ENCODE data around the gene FOXK1.
"Not testable (repeated sequence)": the region's sequence is repeated elsewhere in the genome, so short reads cannot be mapped to it uniquely, and the experiment has no call there.

Gene FOXK1

GRCh38 chr7:4683884-4684565 lies 1.9 kb downstream of the FOXK1 start:
- H3K4me3 Mint-ChIP-seq = peak overlapping the region; percentile 90
- DNase-seq = peak; percentile 64
- H3K4me1 Mint-ChIP-seq (ENCODE audit: low read depth) = peaks cover 44% of the 10 kb centered on the region
- peak overlapping the region; percentile 97 for H3K27ac Mint-ChIP-seq
- H3K9me3 Mint-ChIP-seq = peaks cover 2% of the 10 kb centered on the region
- peaks cover 37% of the 10 kb centered on the region for H3K36me3 Mint-ChIP-seq (ENCODE audit: low read depth)
- no peaks in the 10 kb centered on the region for H3K27me3 Mint-ChIP-seq

DNA sequence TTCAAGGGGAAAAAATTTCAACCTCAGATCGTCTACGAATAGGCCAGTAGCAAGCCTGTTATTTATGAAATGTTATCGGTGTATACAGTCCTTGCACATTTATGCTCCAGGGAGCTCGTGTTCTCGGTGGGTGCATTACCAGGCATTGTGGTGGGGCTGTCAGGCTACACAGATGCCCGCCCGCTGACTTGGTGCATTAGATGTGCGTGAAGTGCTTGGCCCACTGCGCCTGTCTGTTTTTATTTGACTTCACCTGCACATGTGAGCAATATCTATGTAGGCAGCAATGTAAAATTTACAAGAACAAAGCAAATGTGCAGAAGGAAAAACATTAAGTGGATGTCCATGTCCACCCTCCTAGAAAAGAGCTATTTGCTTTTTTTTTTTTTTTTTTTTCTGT lies 2.8 kb downstream of the FOXK1 start:
- Mint-ChIP-seq H3K36me3 (ENCODE audit: low read depth) (peaks cover 45% of the 10 kb centered on the region), H3K9me3 (peaks cover 2% of the 10 kb centered on the region), H3K27me3 (no peaks in the 10 kb centered on the region), H3K27ac (peak overlapping the region; percentile 97), H3K4me1 (ENCODE audit: low read depth) (peaks cover 52% of the 10 kb centered on the region), H3K4me3 (peak overlapping the region; percentile 90)
- no peak for DNase-seq

DNA sequence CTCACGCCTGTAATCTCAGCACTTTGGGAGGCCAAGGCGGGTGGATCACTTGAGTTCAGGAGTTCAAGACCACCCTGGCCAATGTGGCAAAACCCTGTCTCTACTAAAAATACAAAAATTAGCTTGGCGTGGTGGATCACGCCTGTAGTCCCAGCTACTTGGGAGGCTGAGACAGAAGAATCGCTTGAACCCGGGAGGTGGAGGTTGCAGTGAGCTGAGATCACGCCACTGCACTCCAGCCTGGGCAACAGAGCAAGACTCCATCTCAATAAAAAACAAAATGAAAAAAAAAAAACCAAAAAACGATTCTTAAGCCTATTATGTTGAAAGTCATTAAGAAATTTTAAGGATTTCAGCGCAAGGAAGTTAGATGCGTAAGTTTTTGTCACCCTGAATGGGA lies 3.6 kb downstream of the FOXK1 start:
- Mint-ChIP-seq H3K4me1 (ENCODE audit: low read depth) (peaks cover 60% of the 10 kb centered on the region), H3K36me3 (ENCODE audit: low read depth) (peaks cover 52% of the 10 kb centered on the region)
- not testable (repeated sequence) for H3K27ac Mint-ChIP-seq, H3K9me3 Mint-ChIP-seq, H3K27me3 Mint-ChIP-seq, H3K4me3 Mint-ChIP-seq, DNase-seq

GRCh38 chr7:4687956-4688355 lies 5.9 kb downstream of the FOXK1 start:
- Mint-ChIP-seq H3K4me3 (no peak overlapping the region), H3K4me1 (ENCODE audit: low read depth) (peaks cover 71% of the 10 kb centered on the region), H3K27ac (no peak overlapping the region), H3K36me3 (ENCODE audit: low read depth) (peaks cover 58% of the 10 kb centered on the region), H3K9me3 (no peaks in the 10 kb centered on the region), H3K27me3 (no peaks in the 10 kb centered on the region)
- no peak for DNase-seq

GRCh38 chr7:4689151-4689550 lies 7.1 kb downstream of the FOXK1 start:
- peaks cover 46% of the 10 kb centered on the region for H3K36me3 Mint-ChIP-seq (ENCODE audit: low read depth)
- H3K4me3 Mint-ChIP-seq = no peak overlapping the region
- H3K27ac Mint-ChIP-seq = no peak overlapping the region
- no peak for DNase-seq
- peaks cover 72% of the 10 kb centered on the region for H3K4me1 Mint-ChIP-seq (ENCODE audit: low read depth)
- no peaks in the 10 kb centered on the region for H3K9me3 Mint-ChIP-seq
- H3K27me3 Mint-ChIP-seq = no peaks in the 10 kb centered on the region

- no peak overlapping the region for H3K4me3 Mint-ChIP-seq
- H3K27me3 Mint-ChIP-seq = no peaks in the 10 kb centered on the region
- H3K9me3 Mint-ChIP-seq = no peaks in the 10 kb centered on the region
- DNase-seq = no peak
- peak overlapping the region; percentile 34 for H3K27ac Mint-ChIP-seq
- H3K4me1 Mint-ChIP-seq (ENCODE audit: low read depth) = peaks cover 72% of the 10 kb centered on the region
- peaks cover 41% of the 10 kb centered on the region for H3K36me3 Mint-ChIP-seq (ENCODE audit: low read depth)
These were observed 7.6 kb downstream of the FOXK1 start for GRCh38 chr7:4689668-4690067.

DNA sequence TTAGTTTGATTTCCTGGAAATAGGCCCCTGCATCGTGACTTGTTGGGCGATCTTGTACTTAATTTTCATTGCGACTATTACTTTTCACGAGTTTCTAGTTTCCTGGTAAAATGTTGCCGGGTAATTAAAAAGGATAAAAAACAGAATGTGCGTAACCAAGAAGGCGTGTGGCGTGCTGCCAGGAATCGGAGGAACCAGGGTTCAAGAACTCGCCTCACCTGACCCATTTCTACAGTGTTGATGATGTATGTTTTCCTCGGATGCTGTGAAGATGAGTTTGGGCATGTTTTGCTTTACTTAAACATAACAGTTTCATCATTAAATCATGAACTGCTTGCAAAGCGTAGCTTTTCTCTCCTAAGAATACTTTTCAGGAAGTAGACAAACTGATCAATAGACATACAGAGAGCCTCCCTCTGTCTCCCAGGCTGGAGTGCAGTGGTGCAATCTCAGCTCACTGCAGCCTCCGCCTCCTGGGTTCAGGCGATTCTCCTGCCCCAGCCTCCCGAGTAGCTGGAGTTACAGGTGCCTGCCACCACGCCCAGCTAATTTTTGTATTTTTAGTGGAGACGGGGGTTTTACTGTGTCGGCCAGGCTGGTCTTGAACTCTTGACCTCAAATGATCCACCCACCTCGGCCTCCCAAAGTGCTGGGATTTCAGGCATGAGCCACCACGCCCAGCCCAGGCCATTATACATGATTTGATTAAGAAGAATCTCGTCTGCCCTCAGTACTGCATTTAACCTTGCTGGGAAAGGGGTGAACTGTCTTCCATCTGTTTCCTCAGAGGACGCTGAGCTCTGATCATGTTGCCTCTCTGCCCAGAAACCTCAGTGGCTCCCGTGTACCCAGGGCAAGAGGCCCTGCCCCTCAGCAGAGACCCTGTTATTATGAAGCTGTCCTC lies 9.1 kb downstream of the FOXK1 start:
- no peak for DNase-seq
- H3K9me3 Mint-ChIP-seq = no peaks in the 10 kb centered on the region
- H3K4me3 Mint-ChIP-seq = no peak overlapping the region
- no peaks in the 10 kb centered on the region for H3K27me3 Mint-ChIP-seq
- peaks cover 71% of the 10 kb centered on the region for H3K4me1 Mint-ChIP-seq (ENCODE audit: low read depth)
- peak overlapping the region; percentile 50 for H3K27ac Mint-ChIP-seq
- peaks cover 43% of the 10 kb centered on the region for H3K36me3 Mint-ChIP-seq (ENCODE audit: low read depth)

DNA sequence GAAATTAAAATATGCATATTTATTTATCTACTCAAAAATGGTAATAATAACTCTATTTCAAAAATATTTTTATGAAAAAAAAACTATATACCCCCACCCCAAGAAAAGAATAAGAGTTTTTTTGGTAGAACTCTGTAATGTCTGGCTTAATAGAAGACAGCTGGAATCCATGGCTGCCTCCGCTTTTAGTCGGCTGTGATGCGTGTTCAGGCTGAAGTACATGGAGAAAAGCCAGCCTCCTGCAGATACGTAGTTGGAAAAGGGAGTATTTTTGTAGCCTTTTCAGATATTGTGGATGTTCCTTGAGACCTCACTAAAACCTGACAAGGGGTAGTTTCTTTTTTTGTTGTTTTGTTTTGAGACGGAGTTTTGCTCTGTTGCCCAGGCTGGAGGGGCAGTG lies 10.0 kb downstream of the FOXK1 start:
- H3K9me3 Mint-ChIP-seq = no peaks in the 10 kb centered on the region
- peak overlapping the region; percentile 55 for H3K27ac Mint-ChIP-seq
- no peak overlapping the region for H3K4me3 Mint-ChIP-seq
- H3K4me1 Mint-ChIP-seq (ENCODE audit: low read depth) = peaks cover 71% of the 10 kb centered on the region
- H3K27me3 Mint-ChIP-seq = no peaks in the 10 kb centered on the region
- H3K36me3 Mint-ChIP-seq (ENCODE audit: low read depth) = peaks cover 39% of the 10 kb centered on the region
- no peak for DNase-seq

GRCh38 chr7:4692622-4693021 lies 10.5 kb downstream of the FOXK1 start:
- H3K27me3 Mint-ChIP-seq, H3K4me3 Mint-ChIP-seq, DNase-seq, H3K9me3 Mint-ChIP-seq, H3K27ac Mint-ChIP-seq: not testable (repeated sequence)
- Mint-ChIP-seq H3K4me1 (ENCODE audit: low read depth) (peaks cover 68% of the 10 kb centered on the region), H3K36me3 (ENCODE audit: low read depth) (peaks cover 39% of the 10 kb centered on the region)

GRCh38 chr7:4693152-4693551 lies 11.1 kb downstream of the FOXK1 start:
- Mint-ChIP-seq H3K4me1 (ENCODE audit: low read depth) (peaks cover 66% of the 10 kb centered on the region), H3K27ac (peak overlapping the region; percentile 79)

DNA sequence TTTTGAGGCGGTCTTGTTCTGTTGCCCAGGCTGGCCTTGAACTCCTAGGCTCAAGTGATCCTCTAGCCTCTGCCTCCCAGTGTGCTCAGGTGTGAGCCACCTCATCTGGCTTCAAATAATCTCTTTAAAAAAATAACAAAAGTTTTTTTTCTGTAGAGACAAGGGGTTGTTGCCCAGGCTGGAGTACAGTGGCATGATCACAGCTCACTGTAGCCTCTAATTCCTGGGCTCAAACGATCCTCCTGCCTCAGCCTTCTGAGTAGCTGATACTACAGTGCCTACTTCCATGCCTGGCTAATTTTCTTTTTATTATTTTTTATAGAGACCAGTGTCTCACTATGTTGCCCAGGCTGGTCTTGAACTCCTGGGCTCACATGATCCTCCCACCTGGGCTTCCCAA lies 11.7 kb downstream of the FOXK1 start:
- DNase-seq = no peak
- H3K9me3 Mint-ChIP-seq = no peaks in the 10 kb centered on the region
- H3K36me3 Mint-ChIP-seq (ENCODE audit: low read depth) = peaks cover 34% of the 10 kb centered on the region
- peaks cover 67% of the 10 kb centered on the region for H3K4me1 Mint-ChIP-seq (ENCODE audit: low read depth)
- H3K4me3 Mint-ChIP-seq = no peak overlapping the region
- H3K27me3 Mint-ChIP-seq = no peaks in the 10 kb centered on the region
- H3K27ac Mint-ChIP-seq = peak overlapping the region; percentile 79

More at GRCh38 chr7:4693152-4693551, 11.1 kb downstream of the FOXK1 start:
- Mint-ChIP-seq H3K27me3 (no peaks in the 10 kb centered on the region), H3K36me3 (ENCODE audit: low read depth) (peaks cover 37% of the 10 kb centered on the region), H3K9me3 (no peaks in the 10 kb centered on the region), H3K4me3 (no peak overlapping the region)
- DNase-seq = no peak

GRCh38 chr7:4694305-4694704 lies 12.2 kb downstream of the FOXK1 start:
- H3K27ac Mint-ChIP-seq = no peak overlapping the region
- H3K36me3 Mint-ChIP-seq (ENCODE audit: low read depth) = peaks cover 29% of the 10 kb centered on the region
- H3K4me1 Mint-ChIP-seq (ENCODE audit: low read depth) = peaks cover 66% of the 10 kb centered on the region
- DNase-seq = no peak
- no peaks in the 10 kb centered on the region for H3K27me3 Mint-ChIP-seq
- no peak overlapping the region for H3K4me3 Mint-ChIP-seq
- no peaks in the 10 kb centered on the region for H3K9me3 Mint-ChIP-seq

- H3K4me3 Mint-ChIP-seq = no peak overlapping the region
- H3K27ac Mint-ChIP-seq = peak overlapping the region; percentile 40
- H3K36me3 Mint-ChIP-seq (ENCODE audit: low read depth) = peaks cover 13% of the 10 kb centered on the region
- H3K4me1 Mint-ChIP-seq (ENCODE audit: low read depth) = peaks cover 64% of the 10 kb centered on the region
- DNase-seq = no peak
- no peaks in the 10 kb centered on the region for H3K27me3 Mint-ChIP-seq
- no peaks in the 10 kb centered on the region for H3K9me3 Mint-ChIP-seq
These were observed 16.7 kb downstream of the FOXK1 start for GRCh38 chr7:4698707-4699275.

- Mint-ChIP-seq H3K27ac (peak overlapping the region; percentile 6), H3K4me1 (ENCODE audit: low read depth) (peaks cover 61% of the 10 kb centered on the region), H3K9me3 (no peaks in the 10 kb centered on the region), H3K36me3 (ENCODE audit: low read depth) (peaks cover 13% of the 10 kb centered on the region), H3K27me3 (no peaks in the 10 kb centered on the region), H3K4me3 (no peak overlapping the region)
- DNase-seq = no peak
These were observed 17.7 kb downstream of the FOXK1 start for GRCh38 chr7:4699841-4700240.
